ENCODE measurements around the gene FLNB. TPM values are rescaled to one million over a fixed set of nuclear protein-coding genes. Genes with fewer than 3 reads are reported as not detected.

The FLNB gene
- total RNA-seq, 1 donor from 2014 or later = 297 TPM

DNA sequence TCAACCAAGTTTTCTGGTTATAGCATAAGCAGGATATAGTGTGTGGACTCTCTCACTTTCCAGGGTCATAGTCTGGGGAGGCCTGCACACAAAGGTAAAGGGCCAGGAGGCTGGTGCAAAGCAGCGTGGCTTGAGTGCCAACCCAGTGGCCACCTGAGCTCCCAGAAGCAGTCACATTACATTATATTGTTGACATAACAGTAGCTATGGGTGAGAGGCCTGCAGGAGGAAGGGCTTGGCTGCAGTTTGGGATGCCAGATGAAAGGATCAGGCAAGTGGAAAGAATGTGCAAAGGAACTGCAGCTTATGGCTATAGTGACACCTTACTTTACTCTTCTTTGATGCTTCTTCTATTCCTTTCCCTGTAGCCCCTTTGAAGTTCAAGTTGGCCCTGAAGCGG, 96.5 kb downstream of the FLNB start:
- DNase-seq (ENCODE audit: low read depth in 2 of 2) = no peak

DNA sequence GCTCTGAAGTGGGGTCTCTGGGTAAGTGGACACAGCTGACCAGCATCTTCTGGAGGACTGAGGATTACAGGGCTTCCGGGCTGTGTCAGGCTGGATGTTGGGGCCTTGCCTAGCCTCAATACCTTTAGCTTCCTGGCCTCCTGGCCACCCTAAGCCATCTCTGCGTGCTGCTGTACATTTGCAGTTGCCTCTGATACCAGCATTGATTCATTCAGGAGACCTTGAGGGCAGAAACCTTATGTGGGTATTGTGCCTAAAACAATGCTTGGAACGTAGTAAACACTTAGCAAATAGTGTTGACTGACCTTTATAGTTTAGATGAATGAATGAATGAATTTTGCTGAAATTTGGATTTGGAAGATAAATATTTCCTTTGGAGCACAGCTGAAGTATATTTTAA, 97.0 kb downstream of the FLNB start:
- DNase-seq (ENCODE audit: low read depth in 2 of 2) = no peak

DNA sequence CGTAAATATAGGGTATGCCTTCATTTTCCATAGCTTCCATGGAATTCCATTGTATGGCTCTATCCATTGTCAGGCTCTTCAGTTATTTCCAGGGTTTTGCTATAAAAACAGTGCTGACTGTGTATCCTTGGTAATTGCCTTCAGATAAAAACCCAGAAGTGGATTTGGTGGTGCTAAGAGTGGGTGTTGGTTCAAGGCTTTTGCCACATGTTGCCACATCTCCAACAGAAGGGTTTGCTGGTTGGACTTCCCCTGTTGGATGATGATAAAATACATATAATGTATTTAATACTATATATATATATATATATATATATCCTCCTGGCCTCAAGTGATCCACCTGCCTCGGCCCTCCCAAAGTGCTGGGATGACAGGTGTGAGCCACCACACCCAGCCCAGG, 97.8 kb downstream of the FLNB start:
- no peak for DNase-seq (ENCODE audit: low read depth in 2 of 2)

DNA sequence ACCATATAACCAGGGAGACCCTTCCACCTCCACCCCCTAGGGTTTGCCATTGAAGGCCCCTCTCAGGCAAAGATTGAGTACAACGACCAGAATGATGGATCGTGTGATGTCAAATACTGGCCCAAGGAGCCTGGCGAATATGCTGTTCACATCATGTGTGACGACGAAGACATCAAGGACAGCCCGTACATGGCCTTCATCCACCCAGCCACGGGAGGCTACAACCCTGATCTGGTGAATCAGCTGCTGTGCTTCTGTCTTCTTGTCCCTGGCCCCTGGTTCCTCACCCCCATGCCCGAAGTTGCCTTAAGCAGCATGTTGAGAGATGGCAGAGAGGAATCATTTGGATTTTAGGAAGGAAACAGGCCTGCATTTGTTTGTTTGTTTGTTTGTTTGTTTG, 98.4 kb downstream of the FLNB start:
- DNase-seq (ENCODE audit: low read depth in 2 of 2) = no peak

DNA sequence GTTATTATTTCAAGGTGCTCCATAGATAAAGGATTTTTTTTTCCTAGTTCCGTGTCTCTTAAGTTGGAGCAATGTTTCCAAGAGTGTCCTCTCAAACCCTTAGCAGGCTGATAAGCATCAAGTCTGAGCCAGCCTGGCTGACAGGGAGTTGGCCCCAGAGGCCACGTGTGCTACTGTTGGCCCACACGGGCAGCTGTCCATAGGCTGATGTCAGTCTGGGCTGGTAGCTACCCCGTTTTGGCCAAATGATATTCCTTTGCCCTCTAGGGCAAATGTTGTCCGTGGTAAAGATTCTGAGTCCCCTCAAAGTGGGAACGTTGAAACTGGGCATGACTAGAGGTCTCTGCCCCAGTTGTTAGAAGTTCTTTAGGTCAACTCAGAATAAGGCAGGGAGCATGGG, 99.4 kb downstream of the FLNB start:
- DNase-seq (ENCODE audit: low read depth in 2 of 2) = no peak

DNA sequence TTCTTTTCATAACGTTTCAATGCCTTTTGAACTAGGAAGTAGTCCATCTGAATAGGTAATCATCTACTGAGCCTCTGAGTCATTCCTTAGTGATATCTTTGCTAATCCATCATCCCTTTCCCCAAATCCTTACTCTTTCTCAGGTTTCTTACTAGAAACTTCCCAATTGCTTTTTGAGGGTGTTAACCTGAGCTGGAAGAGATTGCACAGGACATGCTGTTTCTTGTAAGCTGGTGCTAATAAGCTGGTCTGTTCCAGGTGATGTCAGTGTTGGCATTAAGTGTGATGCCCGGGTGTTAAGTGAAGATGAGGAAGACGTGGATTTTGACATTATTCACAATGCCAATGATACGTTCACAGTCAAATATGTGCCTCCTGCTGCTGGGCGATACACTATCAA, 101.5 kb downstream of the FLNB start:
- DNase-seq (ENCODE audit: low read depth in 2 of 2) = no peak

DNA sequence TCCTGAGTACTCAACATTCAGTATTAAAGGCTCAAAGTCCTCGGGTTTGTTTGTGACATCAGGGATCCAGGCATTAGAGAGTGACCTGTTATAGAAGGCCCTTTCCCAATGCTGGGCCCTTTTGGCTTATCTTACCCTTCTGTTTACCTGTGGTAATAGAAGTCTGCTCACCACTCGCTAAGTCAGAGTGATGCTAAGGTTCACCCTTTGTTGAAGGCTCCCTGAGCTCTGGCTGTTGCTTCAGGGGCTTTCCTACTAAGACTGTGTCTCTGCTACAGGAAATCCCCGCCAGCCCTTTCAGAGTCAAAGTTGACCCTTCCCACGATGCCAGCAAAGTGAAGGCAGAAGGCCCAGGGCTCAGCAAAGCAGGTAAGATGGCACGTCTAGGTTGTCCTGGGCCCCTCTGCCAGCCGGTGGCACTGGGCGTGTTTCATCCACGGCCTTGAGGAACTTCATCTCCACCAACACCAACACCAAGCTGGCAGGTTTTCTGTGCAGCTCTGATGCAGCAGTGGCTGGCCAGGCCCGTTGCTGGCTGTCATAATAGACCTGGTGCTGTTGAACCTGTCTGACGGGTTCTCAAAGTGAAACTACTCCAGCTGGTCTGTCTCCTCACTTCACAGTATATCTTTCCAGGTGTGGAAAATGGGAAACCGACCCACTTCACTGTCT, 103.4 kb downstream of the FLNB start:
- no peak for DNase-seq (ENCODE audit: low read depth in 2 of 2)

DNA sequence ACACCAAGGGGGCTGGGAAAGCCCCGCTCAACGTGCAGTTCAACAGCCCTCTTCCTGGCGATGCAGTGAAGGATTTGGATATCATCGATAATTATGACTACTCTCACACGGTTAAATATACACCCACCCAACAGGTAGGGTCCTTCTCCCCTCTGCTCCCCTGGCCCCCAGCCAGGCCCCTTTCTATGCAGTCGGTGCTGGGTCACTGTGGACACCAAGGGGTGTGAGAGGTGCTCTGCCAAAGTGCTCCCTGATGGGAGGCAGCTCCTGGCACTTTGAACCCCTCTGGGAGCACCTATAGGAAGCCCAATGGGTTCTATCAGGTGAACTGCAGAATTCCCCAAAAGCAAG, 103.9 kb downstream of the FLNB start:
- DNase-seq (ENCODE audit: low read depth in 2 of 2) = no peak

DNA sequence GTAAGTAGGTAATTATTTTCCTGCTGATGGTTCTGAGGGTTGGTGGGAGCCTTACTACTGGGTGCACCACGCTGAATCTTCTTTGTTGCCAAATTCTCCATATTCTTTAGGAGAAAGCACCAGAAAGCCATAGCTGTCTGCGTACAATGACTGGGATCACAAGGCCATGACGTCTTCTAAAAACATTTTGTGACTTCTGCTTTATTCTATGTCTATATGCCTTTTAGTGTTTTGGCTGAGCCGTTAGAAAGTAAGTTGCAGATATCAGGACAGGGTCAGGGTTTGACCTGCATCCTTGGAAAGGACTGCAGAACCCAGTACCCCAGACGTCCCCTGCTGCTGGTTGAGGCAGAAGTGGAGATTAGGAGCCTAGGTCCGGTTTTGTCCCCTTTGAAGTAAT, 107.0 kb downstream of the FLNB start:
- no peak for DNase-seq (ENCODE audit: low read depth in 2 of 2)

DNA sequence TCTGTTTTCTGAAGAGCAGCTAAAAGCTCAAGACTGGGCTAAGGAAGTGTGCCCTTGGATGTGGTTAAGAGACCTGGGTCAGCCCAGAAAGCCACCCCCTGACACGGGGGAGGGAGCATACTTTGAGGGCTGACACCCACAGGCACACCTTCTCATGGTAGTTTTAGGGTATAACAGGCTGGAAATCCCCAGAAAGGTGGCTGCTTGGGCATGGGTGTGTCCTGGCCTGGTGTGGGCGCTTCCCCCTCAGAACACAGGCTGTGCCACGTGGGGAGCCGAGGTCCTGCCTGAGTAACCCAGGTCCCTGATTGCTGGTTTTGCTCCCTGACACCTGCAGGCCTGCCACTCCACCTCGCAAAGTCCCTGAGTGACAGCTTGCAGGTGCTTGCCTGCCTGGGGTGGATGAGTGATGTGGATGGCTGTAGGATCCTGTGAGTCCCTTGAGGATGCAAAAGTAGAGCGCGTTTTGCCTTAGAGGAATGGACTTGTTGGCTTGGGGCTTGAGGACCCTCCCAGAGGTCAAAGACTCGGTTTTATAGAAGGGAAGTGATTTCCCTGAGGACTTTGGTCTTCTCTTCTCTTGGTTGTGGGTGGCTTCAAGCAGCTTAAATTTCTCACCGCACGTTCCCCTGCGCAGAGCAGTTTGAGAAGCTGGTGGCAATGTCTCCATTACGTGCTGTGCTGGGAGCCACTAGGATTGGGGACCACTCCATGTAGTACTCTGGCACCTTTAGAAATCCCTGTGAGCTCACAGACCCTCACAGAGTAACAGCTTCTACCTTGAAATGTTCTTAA, 108.1 kb downstream of the FLNB start:
- DNase-seq (ENCODE audit: low read depth in 2 of 2) = no peak

DNA sequence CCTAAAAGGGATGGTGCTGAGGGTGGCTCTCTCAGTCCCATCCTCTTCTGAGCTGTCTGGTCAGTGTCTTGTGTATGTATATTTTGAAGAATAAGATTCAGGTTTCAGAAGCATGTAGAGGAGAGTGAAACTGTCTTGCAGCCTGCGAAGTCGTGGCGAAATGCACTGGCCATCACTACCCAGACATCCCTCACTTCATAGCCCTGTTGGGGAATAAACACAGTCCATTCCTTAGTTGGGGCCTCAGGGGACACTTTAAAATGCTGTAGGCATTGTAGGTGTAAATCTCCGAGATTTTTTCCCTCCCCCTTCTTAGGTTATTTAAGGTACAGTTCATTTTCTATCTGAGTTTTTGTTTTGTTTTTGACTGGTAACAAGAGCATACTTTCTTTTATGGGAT, 108.8 kb downstream of the FLNB start:
- DNase-seq (ENCODE audit: low read depth in 2 of 2) = no peak

DNA sequence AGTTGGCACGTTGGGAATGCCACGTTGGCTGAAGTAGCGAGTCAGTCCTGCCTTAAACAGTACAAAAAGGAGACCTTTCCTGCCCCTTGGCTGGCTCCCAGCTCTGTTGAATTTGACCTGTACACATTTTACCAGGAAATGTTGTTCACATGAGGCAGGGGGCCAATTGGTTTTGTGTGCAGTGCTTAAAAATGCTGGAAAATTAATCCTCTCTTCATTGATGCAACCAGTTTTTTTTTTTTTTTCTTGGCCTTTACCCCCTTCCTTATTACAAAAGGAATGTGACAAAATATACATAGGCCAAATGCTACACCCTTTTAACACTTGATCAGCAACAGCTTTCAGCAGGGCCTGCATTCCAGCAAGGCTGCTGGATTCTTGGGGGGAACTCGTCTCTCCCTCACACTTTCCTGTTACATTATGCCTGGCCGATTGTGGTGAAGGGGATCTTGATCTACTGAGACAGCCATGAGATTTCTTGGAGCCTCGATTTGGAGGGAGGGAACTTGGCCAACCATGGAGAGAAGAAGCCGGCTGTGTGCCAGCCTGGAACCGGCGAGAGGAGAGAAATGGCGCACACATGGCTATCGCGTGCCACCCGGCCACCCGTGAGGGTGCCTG, 109.4 kb downstream of the FLNB start:
- peak; percentile 89 to 91 for DNase-seq (ENCODE audit: low read depth in 2 of 2)

DNA sequence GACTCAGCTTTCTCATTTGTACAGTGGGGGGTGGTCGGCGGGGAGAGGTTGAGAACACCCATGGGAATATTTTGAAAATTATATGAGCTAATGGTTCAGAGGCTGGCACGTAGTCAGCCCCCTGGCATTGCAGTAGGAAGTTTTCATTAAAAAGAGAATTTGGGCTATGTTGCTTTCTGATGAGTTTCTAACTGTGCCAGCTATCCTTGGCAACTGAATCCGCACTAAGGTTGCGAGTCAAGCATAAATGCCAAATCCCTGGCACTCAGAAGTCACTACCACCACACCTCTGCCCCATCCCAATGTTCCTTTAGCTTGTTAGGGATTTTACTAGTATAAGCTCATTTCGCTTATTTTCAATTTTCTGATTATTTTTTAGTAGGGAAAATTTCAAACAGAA, 111.0 kb downstream of the FLNB start:
- no peak for DNase-seq (ENCODE audit: low read depth in 2 of 2)

DNA sequence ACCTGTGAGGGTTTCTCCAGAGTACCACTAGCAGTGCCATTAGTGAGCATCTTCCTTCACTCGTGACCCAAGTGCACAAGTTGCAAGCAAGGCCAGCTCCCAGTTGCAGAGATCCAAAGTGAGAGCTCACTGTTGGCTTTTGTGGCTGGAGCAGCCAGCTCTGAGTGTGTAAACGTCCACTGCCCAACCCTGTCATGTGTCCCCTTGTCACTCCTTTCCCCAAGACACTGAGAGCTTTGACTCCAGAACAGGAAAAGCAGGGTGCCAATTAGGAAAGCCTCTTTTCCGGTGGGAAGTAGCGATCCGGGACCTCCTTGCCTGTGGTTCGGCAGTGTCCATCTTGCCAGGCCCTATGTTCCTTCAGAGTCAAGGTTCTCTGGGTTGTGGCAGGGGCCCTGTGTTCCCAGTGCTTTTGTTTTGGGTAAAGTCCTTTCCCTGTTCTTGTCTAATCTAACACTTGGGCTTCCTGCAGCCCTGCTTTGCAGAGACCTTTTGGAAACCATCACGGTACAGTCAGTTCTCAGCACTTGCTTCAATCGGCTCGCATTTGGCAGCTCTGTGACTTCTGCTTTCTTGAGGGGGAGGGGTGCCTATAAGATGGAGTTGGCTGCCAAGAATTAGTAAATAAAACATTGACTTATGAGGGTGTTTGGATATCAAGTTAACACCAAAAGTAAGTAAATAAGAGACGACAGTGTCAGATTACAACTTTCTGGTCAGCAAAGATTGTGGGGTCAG, 112.0 kb downstream of the FLNB start:
- DNase-seq (ENCODE audit: low read depth in 2 of 2) = peak in 1 of 2 donors; percentile 25

DNA sequence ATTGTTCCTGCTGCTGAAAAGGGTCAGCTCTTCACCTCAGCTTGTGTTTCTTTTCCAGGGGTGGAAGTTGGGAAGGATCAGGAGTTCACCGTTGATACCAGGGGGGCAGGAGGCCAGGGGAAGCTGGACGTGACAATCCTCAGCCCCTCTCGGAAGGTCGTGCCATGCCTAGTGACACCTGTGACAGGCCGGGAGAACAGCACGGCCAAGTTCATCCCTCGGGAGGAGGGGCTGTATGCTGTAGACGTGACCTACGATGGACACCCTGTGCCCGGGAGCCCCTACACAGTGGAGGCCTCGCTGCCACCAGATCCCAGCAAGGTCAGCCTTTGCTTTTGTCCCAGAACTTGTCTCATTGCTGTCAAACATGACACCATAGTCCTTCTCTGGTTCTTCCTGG, 113.0 kb downstream of the FLNB start:
- DNase-seq (ENCODE audit: low read depth in 2 of 2) = no peak

DNA sequence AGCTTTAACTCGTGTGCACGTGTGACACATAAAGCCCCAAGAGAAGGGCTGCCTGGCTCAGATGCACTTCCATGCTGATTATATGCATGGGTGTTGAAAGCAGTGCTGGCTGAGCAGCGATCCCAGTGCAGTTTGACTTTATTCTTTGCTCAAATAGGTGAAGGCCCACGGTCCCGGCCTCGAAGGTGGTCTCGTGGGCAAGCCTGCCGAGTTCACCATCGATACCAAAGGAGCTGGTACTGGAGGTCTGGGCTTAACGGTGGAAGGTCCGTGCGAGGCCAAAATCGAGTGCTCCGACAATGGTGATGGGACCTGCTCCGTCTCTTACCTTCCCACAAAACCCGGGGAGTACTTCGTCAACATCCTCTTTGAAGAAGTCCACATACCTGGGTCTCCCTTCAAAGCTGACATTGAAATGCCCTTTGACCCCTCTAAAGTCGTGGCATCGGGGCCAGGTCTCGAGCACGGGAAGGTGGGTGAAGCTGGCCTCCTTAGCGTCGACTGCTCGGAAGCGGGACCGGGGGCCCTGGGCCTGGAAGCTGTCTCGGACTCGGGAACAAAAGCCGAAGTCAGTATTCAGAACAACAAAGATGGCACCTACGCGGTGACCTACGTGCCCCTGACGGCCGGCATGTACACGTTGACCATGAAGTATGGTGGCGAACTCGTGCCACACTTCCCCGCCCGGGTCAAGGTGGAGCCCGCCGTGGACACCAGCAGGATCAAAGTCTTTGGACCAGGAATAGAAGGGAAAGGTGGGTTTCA, 114.9 kb downstream of the FLNB start:
- DNase-seq (ENCODE audit: low read depth in 2 of 2) = no peak

DNA sequence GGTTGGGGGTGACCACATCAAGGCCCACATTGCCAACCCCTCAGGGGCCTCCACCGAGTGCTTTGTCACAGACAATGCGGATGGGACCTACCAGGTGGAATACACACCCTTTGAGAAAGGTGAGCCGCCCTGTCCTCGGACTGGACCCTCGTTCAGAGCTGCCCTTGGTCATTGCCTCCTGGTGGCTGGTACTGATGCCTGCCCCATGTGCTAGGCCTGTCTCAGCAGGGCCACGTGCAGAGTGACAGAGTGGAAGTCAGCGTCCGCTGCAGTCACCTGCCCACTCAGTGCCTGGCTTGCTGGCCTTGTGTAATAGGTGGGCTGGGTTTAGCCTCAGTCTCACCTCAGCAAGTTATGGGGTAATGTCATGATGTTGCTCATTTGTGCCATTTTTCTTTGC, 116.2 kb downstream of the FLNB start:
- DNase-seq (ENCODE audit: low read depth in 2 of 2) = no peak

DNA sequence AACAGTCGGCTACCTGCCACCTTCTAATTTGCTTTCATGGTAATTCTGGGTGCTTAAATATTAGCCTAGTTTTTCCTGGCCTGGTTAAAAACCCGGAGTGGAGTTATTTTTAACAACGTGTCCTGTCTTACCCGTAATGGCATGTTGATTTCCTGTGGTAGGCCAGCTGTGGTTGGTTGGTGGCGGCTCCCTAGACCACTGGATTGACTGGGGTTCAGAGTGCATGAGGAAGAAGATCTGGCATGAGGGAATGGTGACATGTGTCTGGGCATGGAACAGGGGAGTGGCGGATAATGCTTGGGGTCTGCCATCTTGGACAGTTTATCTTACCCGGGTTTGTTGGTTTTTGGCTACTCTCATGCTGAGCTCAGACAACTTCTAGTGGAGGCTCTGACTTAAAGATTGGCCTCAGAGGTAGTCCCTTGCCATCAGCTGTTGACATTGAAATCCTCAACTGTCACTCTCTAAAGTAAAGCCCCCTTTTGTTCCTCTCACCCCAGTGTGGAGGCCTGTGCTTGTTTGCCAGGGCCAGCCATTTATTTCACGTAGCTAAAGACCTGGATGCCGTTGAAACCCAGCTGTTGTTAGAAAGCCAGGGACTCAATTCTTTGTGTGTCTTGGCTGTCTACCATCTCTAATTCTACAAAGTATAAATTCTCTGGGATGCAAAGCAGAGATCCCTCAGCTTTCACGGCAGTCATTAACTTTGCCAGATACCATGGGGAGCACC, 121.0 kb downstream of the FLNB start:
- DNase-seq (ENCODE audit: low read depth in 2 of 2) = no peak

DNA sequence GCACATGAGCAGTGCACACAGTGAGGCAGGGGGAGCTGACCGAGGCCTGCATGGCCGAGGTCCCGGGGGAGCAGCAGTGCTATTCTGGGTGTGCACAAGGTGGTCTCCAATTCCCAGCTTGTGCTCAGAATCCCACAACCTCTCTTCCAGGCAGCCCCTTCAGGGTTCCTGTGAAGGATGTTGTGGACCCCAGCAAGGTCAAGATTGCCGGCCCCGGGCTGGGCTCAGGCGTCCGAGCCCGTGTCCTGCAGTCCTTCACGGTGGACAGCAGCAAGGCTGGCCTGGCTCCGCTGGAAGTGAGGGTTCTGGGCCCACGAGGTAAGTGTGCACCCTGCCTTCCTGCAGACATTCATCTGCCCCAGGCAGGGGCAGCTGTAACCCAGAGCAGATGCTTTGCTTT, 122.4 kb downstream of the FLNB start:
- no peak for DNase-seq (ENCODE audit: low read depth in 2 of 2)

DNA sequence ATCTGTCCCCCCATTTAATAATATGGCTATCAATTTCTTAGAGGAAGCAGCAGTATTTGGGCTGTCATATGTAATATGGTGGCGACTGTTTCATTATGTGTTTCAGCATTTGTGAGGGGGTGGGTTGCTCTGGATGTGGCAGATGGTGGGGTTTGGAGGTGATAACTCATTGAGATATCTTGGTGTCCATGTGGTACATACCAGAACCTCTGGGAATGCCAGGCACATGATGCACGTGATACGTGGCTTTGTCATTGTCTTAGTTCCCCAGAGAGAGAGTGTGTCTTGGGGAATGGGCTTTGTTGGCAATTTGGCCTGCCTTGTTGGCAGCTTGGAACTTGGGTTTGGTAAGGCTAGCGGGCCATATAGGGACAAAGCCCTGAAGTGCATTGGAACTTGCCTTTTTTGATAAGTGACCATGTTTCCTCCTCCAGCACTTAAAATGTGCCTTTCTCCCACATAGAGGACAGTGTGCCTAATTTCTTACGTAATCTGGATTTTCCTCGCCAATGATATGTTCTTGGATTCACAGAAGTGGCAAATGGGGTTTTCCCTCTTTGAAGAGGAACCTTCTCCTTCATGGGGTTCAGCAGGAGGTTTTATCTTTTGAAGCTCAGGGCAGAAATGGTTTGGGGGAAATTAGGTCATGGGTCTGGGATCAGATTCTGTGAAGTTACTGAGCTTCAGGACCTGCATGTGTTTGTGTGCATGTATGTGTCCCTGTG, 123.0 kb downstream of the FLNB start:
- no peak for DNase-seq (ENCODE audit: low read depth in 2 of 2)
